Ramos (cell line): Measurements from ENCODE around the gene DNAJC27.

ENCODE experiments used
- in situ Hi-C: fragments of 300-500 bp; cut with MboI; formaldehyde crosslinking; loops from one replicate; pipeline ENCODE4 v1.14.3; 2022; ENCODE audit warnings: low sequenced_read_pairs; ENCODE audit not compliant: unreplicated experiment

The DNAJC27 gene

DNA sequence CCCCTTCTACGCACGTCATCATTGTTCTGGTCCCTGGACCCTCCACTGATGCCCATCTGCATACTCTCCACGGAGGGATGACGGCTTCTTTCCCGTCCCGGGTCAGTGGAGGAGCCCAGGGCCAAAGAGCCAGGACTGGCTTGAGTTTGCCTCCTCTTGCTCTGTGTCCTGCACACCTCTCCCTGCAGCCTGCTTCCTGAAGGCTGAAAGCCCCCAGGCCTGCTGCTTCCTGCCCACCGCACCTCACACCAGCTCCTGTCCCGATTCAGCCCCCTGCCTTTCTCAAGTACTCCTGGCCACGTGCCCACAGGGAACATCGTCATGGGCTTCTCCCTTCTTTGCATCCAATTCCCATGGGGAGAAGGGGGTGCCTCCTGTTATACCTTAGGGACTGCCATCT lies 58.8 kb downstream of the DNAJC27 start:
- in situ Hi-C loops, result no loop called here

GRCh38 chr2:24912523-24912922 lies 59.2 kb downstream of the DNAJC27 start:
- in situ Hi-C loops, result no loop called here

- in situ Hi-C loops, result no loop called here
Measured at GRCh38 chr2:24910245-24910644, 61.5 kb downstream of the DNAJC27 start.

GRCh38 chr2:24909555-24910177 lies 62.1 kb downstream of the DNAJC27 start:
- in situ Hi-C loops, result no loop called here

DNA sequence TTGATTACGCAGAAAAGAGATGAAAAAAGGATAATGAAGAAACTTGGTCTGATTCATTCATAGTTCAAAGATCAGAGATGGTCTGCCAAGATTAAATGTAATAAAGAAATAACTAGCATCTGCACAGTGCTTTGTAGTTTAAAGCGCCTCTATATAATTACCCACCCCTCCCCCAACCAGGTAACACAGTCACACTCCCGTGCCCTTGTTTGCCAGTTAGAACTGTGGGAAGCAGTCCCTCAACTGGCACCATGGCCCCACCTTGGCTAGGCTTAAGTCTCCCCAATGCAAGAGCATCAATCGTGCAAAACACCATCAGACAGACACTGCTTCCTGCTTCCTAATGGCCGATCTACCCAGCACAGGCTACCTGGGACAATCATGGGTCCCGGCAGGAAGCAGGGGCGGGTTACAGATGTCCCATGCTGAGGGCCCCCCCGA lies 63.3 kb downstream of the DNAJC27 start:
- in situ Hi-C loops, result no loop called here

DNA sequence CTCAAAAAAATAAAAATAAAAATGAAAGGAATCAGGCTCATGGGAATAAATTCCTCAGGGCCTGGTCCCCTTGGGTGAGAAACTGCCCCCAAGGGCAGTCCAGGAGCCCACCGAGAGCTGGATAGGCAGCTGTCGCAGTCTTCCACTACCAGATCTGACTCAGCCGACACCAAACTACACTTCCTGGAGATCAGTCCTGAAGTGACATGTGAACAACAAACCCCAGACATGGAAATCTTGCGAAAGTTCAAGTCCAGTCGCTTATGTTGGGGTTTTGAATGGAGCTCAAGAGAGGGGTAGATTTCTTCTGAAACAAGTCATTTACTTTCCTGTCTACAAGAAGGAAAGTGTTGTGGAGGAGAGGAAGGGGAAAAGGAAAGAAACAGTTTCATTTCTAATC lies 64.6 kb downstream of the DNAJC27 start:
- in situ Hi-C loops, result no loop called here

DNA sequence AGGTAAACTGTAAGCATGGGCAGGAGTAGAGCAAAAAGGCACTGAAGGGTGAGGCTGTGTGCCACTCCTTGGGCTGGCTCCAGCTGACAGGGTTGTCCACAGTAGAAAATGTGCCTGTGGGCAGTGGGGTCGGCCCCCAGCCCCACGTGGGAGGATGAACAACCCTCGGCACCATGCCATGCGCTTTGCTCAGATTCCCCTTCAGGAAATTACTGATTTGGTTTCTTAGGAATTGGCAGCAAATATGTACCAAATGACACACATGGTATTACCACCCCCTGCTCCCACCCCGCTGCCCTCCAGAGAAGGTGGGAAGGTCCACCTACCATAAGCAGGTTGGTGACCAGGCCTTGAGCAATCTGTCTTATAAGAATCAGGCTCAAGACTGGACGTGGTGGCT lies 65.3 kb downstream of the DNAJC27 start:
- in situ Hi-C loops, result no loop called here

GRCh38 chr2:24903161-24904103 lies 68.3 kb downstream of the DNAJC27 start:
- in situ Hi-C loops, result no loop called here

GRCh38 chr2:24899361-24899910 lies 72.3 kb downstream of the DNAJC27 start:
- in situ Hi-C loops, result no loop called here

GRCh38 chr2:24898122-24899109 lies 73.3 kb downstream of the DNAJC27 start:
- in situ Hi-C loops, result no loop called here

DNA sequence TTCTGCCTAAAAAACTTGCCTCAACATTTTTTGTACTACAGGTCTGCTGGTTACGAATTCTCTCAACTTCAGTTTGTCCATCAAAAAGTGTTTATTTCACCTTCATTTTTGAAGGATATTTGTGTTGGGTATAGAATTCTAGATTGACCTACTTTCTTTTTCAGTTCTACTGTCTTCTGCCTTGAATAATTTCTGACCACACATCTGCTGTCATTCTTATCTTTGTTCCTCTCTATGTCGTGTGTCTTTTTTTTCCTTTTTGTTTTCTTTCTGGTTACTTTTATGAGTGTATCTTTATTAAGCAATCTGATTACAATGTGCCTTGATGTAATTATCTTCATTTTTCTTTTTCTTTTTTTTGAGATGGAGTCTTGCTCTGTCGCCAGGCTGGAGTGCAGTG lies 77.0 kb downstream of the DNAJC27 start:
- in situ Hi-C loops, result no loop called here

DNA sequence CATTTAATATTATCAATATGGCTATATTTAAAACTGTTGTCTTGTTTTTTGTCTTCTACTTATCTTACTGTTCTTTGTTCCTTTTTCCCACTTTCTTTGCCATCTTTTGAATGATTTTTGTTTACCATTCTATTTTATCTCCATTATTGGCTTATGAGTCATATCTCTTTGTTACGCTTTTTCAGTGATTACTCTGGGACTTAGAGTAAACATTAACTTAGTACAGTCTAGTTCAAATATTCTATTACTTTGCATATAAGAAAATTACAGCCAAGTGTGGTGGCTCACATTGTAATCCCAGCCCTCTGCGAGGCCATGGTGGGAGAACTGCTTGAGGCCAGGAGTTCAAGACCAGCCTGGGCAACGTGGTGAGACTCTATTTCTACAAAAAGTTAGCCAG lies 77.8 kb downstream of the DNAJC27 start:
- in situ Hi-C loops, result no loop called here
